ENCODE measurements around the gene SLC26A9. TPM values are rescaled to one million over a fixed set of nuclear protein-coding genes. Genes with fewer than 3 reads are reported as not detected.

The SLC26A9 gene
- total RNA-seq, 1 donor from 2014 or later: not detected

DNA sequence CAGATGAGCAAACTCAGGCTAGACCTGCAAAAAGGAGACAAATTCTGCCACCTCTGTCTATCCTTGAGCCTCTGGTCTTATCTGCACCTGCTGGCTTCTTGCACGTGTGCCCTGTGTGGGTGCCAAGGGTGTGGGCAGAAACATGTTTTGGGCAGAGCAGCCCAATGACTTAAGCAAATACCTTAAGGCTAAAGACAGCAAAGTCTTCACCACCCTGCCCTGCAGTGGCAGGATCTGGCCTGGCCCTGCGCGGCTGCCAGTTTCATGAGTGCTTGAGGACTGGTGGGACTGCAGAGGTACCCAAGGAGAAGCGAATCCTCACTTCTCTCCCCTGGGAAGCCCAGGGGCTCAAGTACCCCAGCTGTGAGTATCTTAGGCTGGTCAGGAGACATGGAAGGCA lies 3.8 kb upstream of the SLC26A9 start:
- peaks cover 17% of the 10 kb centered on the region for H3K4me1 Mint-ChIP-seq
- Histone ChIP-seq H3K4me2 (no peak overlapping the region), H3K79me2 (ENCODE audit: low read depth) (no peaks in the 10 kb centered on the region), H3K4me1 (peaks cover 12% of the 10 kb centered on the region), H3K27me3 (no peaks in the 10 kb centered on the region), H3K36me3 (no peaks in the 10 kb centered on the region), H3K27ac (no peak overlapping the region), H3K9me3 (ENCODE audit: low read depth) (no peaks in the 10 kb centered on the region), H3K9ac (no peak overlapping the region), H3F3A (ENCODE audit: low read depth) (no peaks in the 10 kb centered on the region), H4K20me1 (ENCODE audit: low read depth) (no peaks in the 10 kb centered on the region), H3K4me3 (no peak overlapping the region), H2AFZ (replicated peaks) (no peak overlapping the region)
- H3K9me3 Mint-ChIP-seq: no peaks in the 10 kb centered on the region
- H3K36me3 Mint-ChIP-seq: no peaks in the 10 kb centered on the region
- no peak for DNase-seq (ENCODE audit: low spot score)
- peaks cover 7% of the 10 kb centered on the region for H3K27me3 Mint-ChIP-seq (ENCODE audit: insufficient read depth, low read depth)
- no peak overlapping the region for H3K27ac Mint-ChIP-seq
- no peak overlapping the region for H3K4me3 Mint-ChIP-seq
- no peak for TF ChIP-seq EZH2 (IDR thresholded peaks at IDR 0.05)
- TF ChIP-seq, protein P1, sequence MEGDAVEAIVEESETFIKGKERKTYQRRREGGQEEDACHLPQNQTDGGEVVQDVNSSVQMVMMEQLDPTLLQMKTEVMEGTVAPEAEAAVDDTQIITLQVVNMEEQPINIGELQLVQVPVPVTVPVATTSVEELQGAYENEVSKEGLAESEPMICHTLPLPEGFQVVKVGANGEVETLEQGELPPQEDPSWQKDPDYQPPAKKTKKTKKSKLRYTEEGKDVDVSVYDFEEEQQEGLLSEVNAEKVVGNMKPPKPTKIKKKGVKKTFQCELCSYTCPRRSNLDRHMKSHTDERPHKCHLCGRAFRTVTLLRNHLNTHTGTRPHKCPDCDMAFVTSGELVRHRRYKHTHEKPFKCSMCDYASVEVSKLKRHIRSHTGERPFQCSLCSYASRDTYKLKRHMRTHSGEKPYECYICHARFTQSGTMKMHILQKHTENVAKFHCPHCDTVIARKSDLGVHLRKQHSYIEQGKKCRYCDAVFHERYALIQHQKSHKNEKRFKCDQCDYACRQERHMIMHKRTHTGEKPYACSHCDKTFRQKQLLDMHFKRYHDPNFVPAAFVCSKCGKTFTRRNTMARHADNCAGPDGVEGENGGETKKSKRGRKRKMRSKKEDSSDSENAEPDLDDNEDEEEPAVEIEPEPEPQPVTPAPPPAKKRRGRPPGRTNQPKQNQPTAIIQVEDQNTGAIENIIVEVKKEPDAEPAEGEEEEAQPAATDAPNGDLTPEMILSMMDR (IDR thresholded peaks at IDR 0.05): no peak
- no peak for TF ChIP-seq EZH2phosphoT487 (IDR thresholded peaks at IDR 0.05)

DNA sequence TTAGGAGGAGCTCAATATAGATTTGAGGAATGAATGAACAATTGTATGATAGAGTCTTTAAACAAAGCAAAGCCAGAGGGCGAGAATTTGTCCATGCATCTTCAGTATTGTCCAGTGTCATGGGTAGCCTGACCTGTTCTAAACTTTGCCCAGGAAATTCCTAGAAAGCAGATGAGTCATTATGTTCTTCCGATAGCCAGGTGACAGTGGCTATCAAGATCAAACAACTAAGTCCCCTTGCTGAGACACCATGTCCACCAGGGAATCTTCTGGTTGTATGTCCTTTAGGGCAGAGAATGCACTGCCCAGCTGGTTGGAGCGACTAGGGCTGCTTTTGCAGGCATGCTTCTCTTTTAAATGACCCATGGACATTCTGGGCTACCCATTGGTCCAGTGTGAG lies 1.8 kb upstream of the SLC26A9 start:
- no peaks in the 10 kb centered on the region for H3K27me3 ChIP-seq
- no peak for DNase-seq (ENCODE audit: low spot score)
- no peak overlapping the region for H3K4me3 ChIP-seq
- Mint-ChIP-seq H3K27ac (no peak overlapping the region), H3K4me1 (peaks cover 25% of the 10 kb centered on the region), H3K4me3 (no peak overlapping the region), H3K36me3 (no peaks in the 10 kb centered on the region), H3K27me3 (ENCODE audit: insufficient read depth, low read depth) (peaks cover 13% of the 10 kb centered on the region), H3K9me3 (no peaks in the 10 kb centered on the region)
- H2AFZ ChIP-seq (replicated peaks): no peak overlapping the region
- H4K20me1 ChIP-seq (ENCODE audit: low read depth): no peaks in the 10 kb centered on the region
- H3K4me1 ChIP-seq: peaks cover 21% of the 10 kb centered on the region
- no peak overlapping the region for H3K27ac ChIP-seq
- TF ChIP-seq, protein P1 (IDR thresholded peaks at IDR 0.05): no peak
- TF ChIP-seq EZH2phosphoT487 (IDR thresholded peaks at IDR 0.05): no peak
- TF ChIP-seq EZH2 (IDR thresholded peaks at IDR 0.05): no peak
- H3K9me3 ChIP-seq (ENCODE audit: low read depth): no peaks in the 10 kb centered on the region
- no peak overlapping the region for H3K4me2 ChIP-seq
- no peaks in the 10 kb centered on the region for H3F3A ChIP-seq (ENCODE audit: low read depth)
- no peak overlapping the region for H3K9ac ChIP-seq
- no peaks in the 10 kb centered on the region for H3K36me3 ChIP-seq
- no peaks in the 10 kb centered on the region for H3K79me2 ChIP-seq (ENCODE audit: low read depth)

DNA sequence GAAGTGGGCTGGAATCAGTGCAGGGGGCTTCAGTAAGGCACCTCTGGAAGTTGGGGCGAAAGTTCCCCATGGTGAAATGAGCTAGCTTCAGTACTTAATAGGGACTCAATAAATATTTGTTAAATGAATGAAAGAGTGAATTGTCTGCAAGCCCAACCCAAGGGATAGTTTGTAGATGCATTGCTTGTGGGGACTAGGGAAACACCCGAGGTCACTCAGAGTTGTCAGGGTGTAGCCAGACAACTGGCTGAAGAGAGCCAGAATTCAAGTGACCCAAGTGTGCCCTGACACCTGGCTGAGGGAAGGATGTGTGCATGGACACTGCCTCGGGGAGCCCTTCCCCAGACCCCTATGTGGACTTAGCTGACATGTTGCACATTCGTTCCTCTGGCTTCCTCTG lies 1.3 kb upstream of the SLC26A9 start:
- Histone ChIP-seq H3K27me3 (no peaks in the 10 kb centered on the region), H3F3A (ENCODE audit: low read depth) (no peaks in the 10 kb centered on the region), H2AFZ (replicated peaks) (no peak overlapping the region), H4K20me1 (ENCODE audit: low read depth) (no peaks in the 10 kb centered on the region), H3K27ac (no peak overlapping the region), H3K36me3 (no peaks in the 10 kb centered on the region), H3K9me3 (ENCODE audit: low read depth) (no peaks in the 10 kb centered on the region), H3K4me3 (no peak overlapping the region), H3K79me2 (ENCODE audit: low read depth) (no peaks in the 10 kb centered on the region), H3K4me1 (peaks cover 27% of the 10 kb centered on the region), H3K4me2 (no peak overlapping the region), H3K9ac (no peak overlapping the region)
- Mint-ChIP-seq H3K27me3 (ENCODE audit: insufficient read depth, low read depth) (peaks cover 14% of the 10 kb centered on the region), H3K27ac (no peak overlapping the region), H3K36me3 (no peaks in the 10 kb centered on the region), H3K4me3 (no peak overlapping the region), H3K4me1 (peaks cover 30% of the 10 kb centered on the region), H3K9me3 (no peaks in the 10 kb centered on the region)
- TF ChIP-seq EZH2phosphoT487 (IDR thresholded peaks at IDR 0.05): no peak
- TF ChIP-seq, protein P1 (IDR thresholded peaks at IDR 0.05): no peak
- TF ChIP-seq EZH2 (IDR thresholded peaks at IDR 0.05): no peak
- no peak for DNase-seq (ENCODE audit: low spot score)
